Neural cell (in vitro differentiated cells): ENCODE measurements around the gene MME. TPM values are rescaled to one million over a fixed set of nuclear protein-coding genes. Genes with fewer than 3 reads are reported as not detected.

Experiments used
- H2AFZ ChIP-seq: fragments of 200-600, 300-800 bp; sonication (generic), shearing (Covaris generic); 2 replicates; pipeline ENCODE4 v1.6.0; 2014; ENCODE audit warnings: low read depth, mild to moderate bottlenecking, antibody characterized with exemption, low read length, moderate library complexity
- H3F3A ChIP-seq: fragments of 200-600 bp; shearing (Covaris generic); 2 replicates; pipeline ENCODE4 v1.6.1; 2016; ENCODE audit warnings: mild to moderate bottlenecking, moderate library complexity, mixed read lengths, antibody characterized with exemption, low read length; ENCODE audit not compliant: insufficient read depth, poor library complexity, severe bottlenecking
- H3K27ac ChIP-seq: fragments of 200-600, 300-800 bp; sonication (generic), shearing (Covaris generic); 2 replicates; pipeline ENCODE4 v1.5.1; 2014; ENCODE audit warnings: mild to moderate bottlenecking, low read length, moderate library complexity
- H3K27me3 ChIP-seq: fragments of 300-800, 200-600 bp; sonication (generic), shearing (Covaris generic); 2 replicates; pipeline ENCODE4 v1.6.0; 2014; ENCODE audit warnings: mild to moderate bottlenecking, low read depth, low read length, moderate library complexity; ENCODE audit not compliant: insufficient read depth
- H3K36me3 ChIP-seq: fragments of 300-800, 200-600 bp; sonication (generic), shearing (Covaris generic); 2 replicates; pipeline ENCODE4 v1.5.1; 2014; ENCODE audit warnings: mild to moderate bottlenecking, antibody characterized with exemption, low read length, moderate library complexity; ENCODE audit not compliant: insufficient read depth
- H3K4me2 ChIP-seq: fragments of 300-800, 200-600 bp; sonication (generic), shearing (Covaris generic); 2 replicates; pipeline ENCODE4 v1.6.0; 2014; ENCODE audit warnings: mild to moderate bottlenecking, low read length
- H3K4me3 ChIP-seq: fragments of 300-800, 200-600 bp; sonication (generic), shearing (Covaris generic); 2 replicates; pipeline ENCODE4 v1.5.1; 2014; ENCODE audit warnings: mild to moderate bottlenecking, low read length, moderate library complexity
- H3K79me2 ChIP-seq: fragments of 200-600 bp; shearing (Covaris generic); replicated peaks from 2 replicates; pipeline ENCODE4 v1.6.0; 2014; ENCODE audit warnings: mild to moderate bottlenecking, low read length, moderate library complexity; ENCODE audit not compliant: insufficient read depth
- H3K9ac ChIP-seq: fragments of 300-800, 200-600 bp; sonication (generic), shearing (Covaris generic); 2 replicates; pipeline ENCODE4 v1.6.1; 2016; ENCODE audit warnings: mild to moderate bottlenecking, low read length, mixed read lengths
- H3K9me2 ChIP-seq: fragments of 200-600 bp; shearing (Covaris generic); 2 replicates; pipeline ENCODE4 v1.6.1; 2016; ENCODE audit warnings: mild to moderate bottlenecking, low read length, mixed read lengths; ENCODE audit not compliant: insufficient read depth
- H3K9me3 ChIP-seq: fragments of 200-600, 300-800 bp; sonication (generic), shearing (Covaris generic); 2 replicates; pipeline ENCODE4 v1.6.1; 2016; ENCODE audit warnings: mild to moderate bottlenecking, mixed run types, low read length, moderate library complexity, mixed read lengths
- H4K20me1 ChIP-seq: fragments of 200-600 bp; shearing (Covaris generic); 2 replicates; pipeline ENCODE4 v1.6.1; 2016; ENCODE audit warnings: mild to moderate bottlenecking, mixed run types; ENCODE audit not compliant: insufficient read depth
- CTCF ChIP-seq: fragments of 450-650 bp; IDR thresholded peaks from 2 replicates; pipeline ENCODE4 v1.5.1; 2014; ENCODE audit warnings: antibody characterized with exemption, mild to moderate bottlenecking, moderate library complexity; ENCODE audit not compliant: poor library complexity, severe bottlenecking
- EP300 ChIP-seq: fragments of 450-650 bp; conservative IDR thresholded peaks from 2 replicates; pipeline ENCODE4 v1.6.1; 2014; ENCODE audit warnings: antibody characterized with exemption, mild to moderate bottlenecking, moderate library complexity; ENCODE audit not compliant: poor library complexity, severe bottlenecking
- EZH2 ChIP-seq: fragments of 200-600, 300-800 bp; shearing (Covaris generic), sonication (generic); IDR thresholded peaks from 2 replicates; pipeline ENCODE4 v1.6.1; 2014; ENCODE audit warnings: antibody characterized with exemption, low read length, borderline replicate concordance, mild to moderate bottlenecking; ENCODE audit not compliant: insufficient read depth, poor library complexity, severe bottlenecking
- MXI1 ChIP-seq: fragments of 450-650 bp; conservative IDR thresholded peaks from 2 replicates; pipeline ENCODE4 v1.6.1; 2014; ENCODE audit warnings: antibody characterized with exemption, mild to moderate bottlenecking; ENCODE audit not compliant: poor library complexity, severe bottlenecking
- POLR2AphosphoS5 ChIP-seq: IDR thresholded peaks from 2 replicates; pipeline ENCODE4 v1.6.1; 2012
- RAD21 ChIP-seq: fragments of 450-650 bp; conservative IDR thresholded peaks from 2 replicates; pipeline ENCODE4 v1.6.1; 2014; ENCODE audit warnings: antibody characterized with exemption, mild to moderate bottlenecking, moderate library complexity
- REST ChIP-seq: IDR thresholded peaks from 2 replicates; pipeline ENCODE4 v1.6.1; 2012; ENCODE audit warnings: borderline replicate concordance
- SMC3 ChIP-seq: fragments of 450-650 bp; conservative IDR thresholded peaks from 2 replicates; pipeline ENCODE4 v1.6.1; 2014; ENCODE audit warnings: antibody characterized with exemption, mild to moderate bottlenecking, moderate library complexity; ENCODE audit not compliant: poor library complexity
- TAF1 ChIP-seq: IDR thresholded peaks from 2 replicates; pipeline ENCODE4 v1.6.1; 2012; ENCODE audit warnings: low read depth
- polyA plus RNA-seq: library from polyadenylated mRNA; depleted of rRNA; stranded (reverse); fragments of >200 nt; gene quantifications from 2 replicates; pipeline ENCODE4 v1.2.3, GENCODE V29; 2014

The MME gene
- polyA plus RNA-seq, 1 donor from 2014 or later = 0.54 TPM

GRCh38 chr3:155185631-155186071 is 105.5 kb downstream of the MME start:
- no peak overlapping the region for H3K9ac ChIP-seq
- H3K9me3 ChIP-seq = no peaks in the 10 kb centered on the region
- no peaks in the 10 kb centered on the region for H3K27me3 ChIP-seq
- H2AFZ ChIP-seq = no peak overlapping the region
- no peaks in the 10 kb centered on the region for H3K36me3 ChIP-seq
- no peaks in the 10 kb centered on the region for H3K79me2 ChIP-seq
- H3K27ac ChIP-seq = no peak overlapping the region
- TF ChIP-seq EZH2 (no peak), SMC3 (no peak), MXI1 (no peak), EP300 (no peak), RAD21 (no peak), TAF1 (no peak), POLR2AphosphoS5 (no peak), REST (no peak)
- H4K20me1 ChIP-seq = no peaks in the 10 kb centered on the region
- no peaks in the 10 kb centered on the region for H3F3A ChIP-seq
- H3K4me3 ChIP-seq = no peak overlapping the region
- no peaks in the 10 kb centered on the region for H3K9me2 ChIP-seq
- H3K4me2 ChIP-seq = no peak overlapping the region

- no peaks in the 10 kb centered on the region for H3K9me3 ChIP-seq
- no peak overlapping the region for H3K4me2 ChIP-seq
- no peaks in the 10 kb centered on the region for H3K36me3 ChIP-seq
These were observed 107.9 kb downstream of the MME start for GRCh38 chr3:155188031-155188430.

More at GRCh38 chr3:155188031-155188430, 107.9 kb downstream of the MME start:
- Histone ChIP-seq H3K9ac (no peak overlapping the region), H3K27me3 (no peaks in the 10 kb centered on the region), H3K4me3 (no peak overlapping the region), H3K79me2 (no peaks in the 10 kb centered on the region), H3K27ac (no peak overlapping the region), H3K9me2 (no peaks in the 10 kb centered on the region), H3F3A (no peaks in the 10 kb centered on the region), H4K20me1 (no peaks in the 10 kb centered on the region), H2AFZ (no peak overlapping the region)
- TF ChIP-seq EZH2 (no peak), RAD21 (no peak), CTCF (no peak), POLR2AphosphoS5 (no peak), EP300 (no peak), TAF1 (no peak), SMC3 (no peak), REST (no peak), MXI1 (no peak)
